HG03280 (cell line): ENCODE results near the gene FOXN3.

Experiments used
- ATAC-seq: cut with Tn5 transposase; IDR thresholded peaks from one replicate; pipeline ENCODE4 v1.9.1; 2021; ENCODE audit warnings: mild to moderate bottlenecking, moderate library complexity; ENCODE audit not compliant: unreplicated experiment

FOXN3 gene

DNA sequence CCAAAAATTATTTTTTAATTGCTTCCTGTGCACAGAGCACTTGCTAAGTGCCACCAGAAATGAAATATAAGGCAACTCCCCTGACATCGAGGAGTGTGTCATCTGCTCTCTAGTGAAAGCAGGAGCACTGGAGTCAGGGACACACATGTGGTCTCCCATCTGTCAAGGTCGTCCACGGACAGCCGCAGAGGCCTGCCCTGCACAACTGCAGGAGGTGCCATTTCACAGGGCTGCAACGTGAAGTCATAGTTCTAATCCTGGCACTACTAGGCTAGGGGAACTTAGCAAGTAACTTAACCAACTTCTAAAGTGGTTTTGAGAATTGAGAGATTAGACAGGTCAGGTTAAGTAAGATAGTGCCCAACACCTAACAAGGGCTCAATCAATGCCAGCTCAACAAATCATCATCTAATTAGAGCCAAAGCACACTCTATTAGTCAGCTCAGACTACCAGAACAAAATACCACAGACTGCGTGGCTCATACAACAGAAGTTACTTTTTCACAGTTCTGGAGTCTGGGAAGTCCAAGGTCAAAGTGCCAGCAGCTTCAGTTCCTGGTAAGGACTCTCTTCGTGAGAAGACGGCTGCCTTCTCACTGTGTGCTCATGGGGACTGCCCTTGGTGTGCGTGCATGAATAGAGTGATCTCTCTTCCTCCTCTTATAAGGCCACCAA is 30.7 kb downstream of the FOXN3 start:
- ATAC-seq: no peak

DNA sequence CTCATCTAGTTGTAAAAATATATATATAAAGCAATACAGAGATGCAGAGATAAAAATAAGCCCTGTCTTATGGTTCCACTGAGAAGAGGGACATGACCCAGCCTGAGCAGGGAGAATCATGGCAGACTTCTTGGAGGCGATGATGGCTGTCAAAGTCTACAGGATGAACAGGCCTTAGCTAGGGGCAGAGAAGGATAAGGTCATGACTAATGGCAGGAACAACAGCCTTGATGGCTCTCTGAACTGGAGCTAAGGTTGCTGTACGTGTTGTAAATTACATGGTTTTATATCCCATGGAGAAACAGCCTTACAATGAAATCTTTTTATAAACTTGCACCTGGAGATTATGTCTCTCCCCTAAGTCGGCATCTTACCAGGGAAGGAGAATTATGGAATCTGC is 32.4 kb downstream of the FOXN3 start:
- ATAC-seq: no peak

DNA sequence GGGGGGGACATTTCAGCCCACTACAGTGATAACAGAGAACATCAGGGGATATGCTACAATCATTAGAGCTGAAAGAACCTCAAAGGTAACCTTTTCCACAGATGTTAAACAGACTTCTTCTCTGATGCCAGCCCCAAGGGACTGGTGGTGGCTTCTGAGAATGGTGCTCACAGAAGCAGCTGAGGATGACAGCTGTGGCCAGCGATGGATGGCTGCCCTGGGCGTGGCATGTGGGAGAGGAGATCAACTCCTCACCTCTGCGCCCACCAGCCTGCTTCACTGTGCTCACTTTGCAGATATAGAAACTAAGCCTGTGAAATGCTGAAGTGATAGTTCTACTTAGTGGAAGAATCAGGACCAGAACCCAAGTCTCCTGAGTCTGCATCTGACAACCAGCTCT is 33.0 kb downstream of the FOXN3 start:
- ATAC-seq: peak; percentile 88

DNA sequence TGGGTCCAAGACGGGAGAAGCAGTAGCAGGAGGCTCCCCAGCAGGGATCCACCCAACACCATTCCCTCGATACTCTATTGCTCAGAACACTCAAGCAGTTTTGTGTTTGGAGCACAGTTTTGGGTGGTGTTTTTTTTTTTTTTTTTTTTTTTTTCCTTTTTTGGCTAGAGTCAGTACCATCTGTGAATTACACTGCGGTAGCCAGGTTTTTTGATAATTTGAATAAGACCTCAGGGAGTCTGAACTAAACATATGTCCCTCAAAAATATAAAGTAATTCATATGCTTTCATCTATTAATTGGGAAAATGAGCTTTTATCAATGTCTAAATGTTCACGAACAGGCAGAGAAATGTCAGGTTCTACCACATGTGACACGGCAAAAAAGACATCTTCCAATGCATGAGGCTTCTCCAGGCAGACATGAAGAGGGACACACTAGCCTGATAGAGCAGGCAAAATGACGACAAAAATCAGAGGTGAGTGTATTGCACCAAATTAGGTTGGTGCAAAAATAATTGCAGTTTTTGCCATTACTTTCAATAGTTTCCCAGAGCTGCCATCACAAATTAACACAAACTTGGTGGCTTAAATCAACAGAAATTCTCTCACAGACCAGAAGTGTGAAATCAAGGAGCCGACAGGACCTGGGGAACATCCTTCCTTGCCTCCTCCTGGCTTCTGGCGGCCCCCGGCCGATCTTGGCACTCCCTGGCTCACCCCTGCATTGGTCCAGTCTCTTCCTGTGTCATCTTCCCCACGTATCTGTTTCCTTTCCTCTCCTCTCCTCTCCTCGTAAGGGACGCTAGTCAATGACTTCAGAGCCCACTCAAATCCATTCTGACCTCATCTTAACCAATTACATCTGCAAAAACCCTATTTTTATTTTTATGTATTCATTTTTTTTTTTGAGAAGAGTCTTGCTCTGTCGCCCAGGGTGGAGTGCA is 33.9 kb downstream of the FOXN3 start:
- no peak for ATAC-seq

DNA sequence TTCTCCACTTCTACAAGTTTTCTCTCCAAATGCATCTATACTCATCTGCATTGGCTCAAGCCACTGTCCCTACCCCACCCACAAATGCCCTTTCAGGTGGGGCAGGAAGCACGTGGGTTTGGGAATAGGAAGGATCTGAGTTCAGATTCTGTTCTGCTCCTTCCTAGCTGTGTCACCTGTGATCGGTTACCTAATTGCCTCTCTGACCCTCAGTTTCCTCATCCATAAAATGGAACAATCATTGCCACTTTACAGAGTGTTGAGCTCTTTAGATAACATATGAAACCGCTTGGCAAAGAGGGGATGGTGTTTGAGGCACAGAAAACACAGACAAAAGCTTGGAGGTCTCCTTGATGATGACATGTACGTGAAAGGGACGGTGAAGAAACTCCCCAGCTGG is 34.5 kb downstream of the FOXN3 start:
- no peak for ATAC-seq

DNA sequence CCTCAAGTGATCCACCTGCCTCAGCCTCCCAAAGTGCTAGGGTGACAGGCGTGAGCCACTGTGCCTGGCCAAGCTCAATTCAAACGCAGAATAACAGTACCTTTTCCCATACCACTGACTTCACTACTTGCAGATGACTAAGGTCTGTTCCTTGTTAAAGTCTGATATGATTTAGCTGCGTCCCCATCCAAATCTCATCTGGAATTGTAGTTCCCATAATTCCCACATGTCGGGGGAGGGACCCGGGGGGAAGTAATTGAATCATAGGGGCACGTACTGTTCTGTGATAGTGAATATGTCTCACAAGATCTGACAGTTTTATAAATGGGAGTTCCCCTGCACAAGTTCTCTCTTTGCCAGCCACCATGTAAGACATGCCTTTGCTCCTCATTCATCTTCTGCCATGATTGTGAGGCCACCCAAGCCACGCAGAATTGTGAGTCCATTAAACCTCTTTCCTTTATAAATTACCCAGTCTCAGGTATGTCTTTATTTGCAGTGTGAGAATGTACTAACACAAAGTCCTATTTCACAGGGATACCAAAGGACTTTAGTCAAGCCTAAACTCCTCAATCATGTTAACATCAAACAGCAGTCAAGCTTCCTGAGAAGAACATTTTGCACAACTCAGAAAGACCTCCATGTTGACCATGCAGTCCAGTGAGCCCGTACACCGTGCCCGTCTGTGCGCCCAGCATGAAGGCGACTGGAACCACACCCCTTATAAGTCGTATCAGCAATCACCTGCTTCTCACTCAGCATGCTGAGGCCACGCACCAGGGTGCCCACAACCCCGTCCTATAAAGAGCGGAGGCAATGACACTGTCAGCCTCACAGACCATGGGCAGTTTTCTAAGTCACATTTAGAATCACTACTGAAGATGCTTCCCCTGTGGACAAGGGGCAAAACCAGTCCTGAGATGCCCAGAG is 36.9 kb downstream of the FOXN3 start:
- ATAC-seq: no peak

DNA sequence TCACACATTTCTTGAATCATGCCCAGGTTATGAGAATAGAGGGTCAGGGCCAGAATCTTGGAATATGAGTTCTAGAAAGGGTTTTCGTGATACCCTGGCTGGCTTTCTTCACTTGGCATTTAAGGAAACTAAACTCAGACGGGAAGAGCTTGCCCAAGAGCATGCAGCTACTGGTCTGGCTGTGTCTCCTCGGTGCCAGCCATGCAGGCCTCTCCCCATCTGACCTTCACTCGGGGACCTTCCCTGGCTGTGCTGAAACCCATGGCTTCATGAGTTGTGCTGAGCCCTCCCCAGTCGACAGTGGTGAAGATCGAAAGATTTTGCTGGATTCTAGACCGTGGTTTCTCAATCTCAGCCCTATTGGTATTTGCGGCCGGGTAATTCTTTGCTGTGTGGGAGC is 38.0 kb downstream of the FOXN3 start:
- ATAC-seq: no peak

DNA sequence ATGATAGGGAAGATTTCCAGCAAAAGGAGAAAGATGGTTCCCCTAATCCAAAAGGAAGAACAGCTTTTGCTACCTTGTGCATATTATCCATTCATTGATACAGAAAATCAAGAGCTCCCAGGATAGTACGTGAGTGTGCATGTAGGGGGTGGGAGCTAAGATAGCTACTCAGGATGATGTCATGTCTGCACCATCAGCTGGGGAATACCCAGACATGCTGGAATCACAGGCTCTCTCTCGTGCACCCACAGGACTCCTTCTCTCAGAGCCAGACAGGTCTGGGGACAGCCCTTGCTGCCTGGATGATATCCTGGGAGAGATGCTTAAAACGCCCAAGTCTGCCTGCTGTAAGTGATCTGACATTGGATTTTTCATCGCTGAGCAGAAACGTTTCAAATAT is 38.9 kb downstream of the FOXN3 start:
- peak; percentile 58 for ATAC-seq

DNA sequence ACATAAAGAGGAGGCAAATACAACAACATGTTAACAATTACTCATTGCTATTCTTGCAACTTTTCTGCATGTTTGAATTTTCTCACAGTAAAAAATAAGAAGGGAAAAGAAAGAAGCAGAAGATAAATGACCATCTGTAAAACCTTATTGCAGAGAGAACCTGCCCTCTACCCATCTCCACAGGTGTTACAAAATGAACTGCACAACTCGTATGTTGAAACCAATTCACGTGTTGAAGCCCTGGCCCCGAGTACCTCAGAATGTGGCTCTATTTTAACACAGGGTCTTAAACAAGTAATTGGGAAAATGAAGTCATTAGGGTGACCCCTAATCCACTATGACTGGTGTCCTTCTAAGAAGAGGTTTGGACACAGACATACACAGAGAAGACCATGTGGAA is 39.5 kb downstream of the FOXN3 start:
- no peak for ATAC-seq

DNA sequence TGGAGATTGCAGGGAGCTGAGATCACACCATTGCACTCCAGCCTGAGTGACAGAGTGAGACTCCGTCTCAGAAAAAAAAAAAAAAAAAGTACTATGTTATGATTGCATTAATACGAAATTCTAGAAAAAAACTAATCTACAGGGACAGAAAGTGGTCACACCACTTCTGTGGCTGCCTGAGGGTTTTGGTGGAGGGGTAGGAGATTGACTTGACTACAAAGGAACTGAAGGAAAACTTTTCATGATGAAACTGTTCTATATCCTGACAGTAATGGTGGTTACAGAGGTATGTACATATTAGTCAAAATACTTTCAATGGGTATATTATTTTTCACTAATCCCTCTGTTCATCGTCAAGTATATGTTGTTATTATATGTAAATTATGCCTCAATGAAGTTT is 42.1 kb downstream of the FOXN3 start:
- no peak for ATAC-seq

DNA sequence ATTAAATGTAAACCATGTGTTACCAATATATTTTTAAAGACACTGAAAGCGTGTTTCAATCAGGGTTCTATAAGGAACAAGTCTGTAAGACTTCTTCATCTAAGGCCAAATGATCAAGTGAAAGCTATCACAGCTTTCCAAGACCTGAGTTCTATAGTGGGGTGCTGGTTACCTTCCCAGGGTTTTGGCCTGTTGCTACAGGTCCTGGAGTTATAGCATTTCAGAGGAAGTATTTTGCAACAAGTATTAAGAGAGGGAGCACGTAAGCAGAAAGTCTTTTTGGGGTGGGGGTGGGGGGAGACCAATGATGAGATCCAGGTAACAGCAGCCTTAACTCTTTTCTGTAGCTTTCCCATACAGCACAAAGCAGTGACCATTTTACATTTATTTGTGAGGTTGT is 43.8 kb downstream of the FOXN3 start:
- ATAC-seq: no peak

DNA sequence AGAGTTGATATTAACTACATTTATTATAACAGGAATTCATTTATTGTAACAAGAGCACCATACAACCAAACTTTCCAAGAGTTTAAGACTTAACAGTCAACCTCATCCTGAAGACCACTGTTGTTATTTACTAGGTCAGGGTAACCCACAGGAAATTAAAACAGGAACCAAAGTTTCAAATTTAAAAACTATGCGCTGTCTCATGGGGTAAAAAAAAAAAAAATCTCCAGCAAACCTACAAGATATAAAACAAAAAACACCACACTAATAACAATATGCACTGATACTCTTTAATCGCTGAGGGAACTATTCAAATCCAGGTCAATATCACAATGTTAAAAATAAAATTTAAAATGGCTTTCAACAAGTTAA is 44.5 kb downstream of the FOXN3 start:
- no peak for ATAC-seq

DNA sequence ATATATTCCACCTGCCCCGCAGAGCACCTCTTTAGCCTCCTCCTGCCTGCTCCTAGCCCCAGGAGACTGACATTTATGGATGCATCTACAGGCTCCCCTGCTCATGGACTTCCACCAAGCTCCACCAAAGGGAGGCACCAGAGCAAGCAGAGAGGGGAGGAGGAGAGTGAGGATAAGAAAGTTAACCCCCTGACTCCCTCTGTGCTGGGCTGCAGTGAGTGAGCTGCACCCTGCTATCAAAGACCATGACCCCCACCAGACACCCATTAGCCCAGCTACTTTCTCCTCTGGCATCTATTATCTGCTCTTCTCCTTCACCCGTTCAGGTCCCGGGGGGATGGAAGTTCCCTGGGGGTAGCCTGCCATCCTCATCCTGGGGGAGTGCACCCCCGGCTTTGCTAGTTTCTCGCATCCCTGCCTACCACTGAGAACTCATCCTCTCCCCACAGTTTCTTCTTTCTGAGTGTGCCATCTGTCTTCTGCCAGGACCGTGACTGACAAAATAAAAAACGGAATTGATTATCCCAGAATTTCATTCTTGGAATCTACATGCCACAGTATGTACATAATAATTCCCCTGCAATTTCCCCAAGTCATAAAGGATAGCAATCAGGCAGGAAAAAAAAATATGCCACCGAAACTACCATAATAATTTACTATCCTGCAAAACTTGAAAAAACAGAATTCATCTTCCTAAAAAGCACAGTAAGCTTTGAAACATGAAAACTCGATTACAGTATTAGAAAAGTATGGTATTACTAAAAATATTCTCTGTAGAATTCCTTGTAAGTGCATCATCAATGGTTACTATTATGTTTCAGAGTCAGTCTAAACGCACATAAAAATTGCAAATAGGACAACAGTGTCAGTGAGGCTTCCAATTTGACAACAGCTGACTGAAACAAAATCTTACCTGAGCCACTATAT is 45.2 kb downstream of the FOXN3 start:
- no peak for ATAC-seq

DNA sequence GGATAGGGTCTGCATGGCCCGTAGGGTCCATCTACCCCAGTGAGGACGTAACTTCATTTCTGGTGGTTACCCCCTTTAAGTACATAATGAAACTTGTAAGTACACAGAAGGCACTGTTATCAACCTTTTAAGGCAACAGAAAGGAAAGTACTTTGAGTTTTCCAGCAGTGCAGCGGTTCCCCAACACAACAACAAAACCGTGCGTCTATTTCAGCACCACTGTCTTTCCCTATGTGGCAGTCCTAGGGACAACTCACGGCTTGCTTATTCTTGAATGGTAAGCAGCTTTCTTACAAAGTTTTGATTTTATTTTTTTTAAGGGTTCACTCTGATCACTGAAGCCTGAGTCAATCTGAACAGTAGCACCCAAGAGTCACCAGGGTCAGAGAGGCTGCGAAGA is 46.3 kb downstream of the FOXN3 start:
- ATAC-seq: no peak

DNA sequence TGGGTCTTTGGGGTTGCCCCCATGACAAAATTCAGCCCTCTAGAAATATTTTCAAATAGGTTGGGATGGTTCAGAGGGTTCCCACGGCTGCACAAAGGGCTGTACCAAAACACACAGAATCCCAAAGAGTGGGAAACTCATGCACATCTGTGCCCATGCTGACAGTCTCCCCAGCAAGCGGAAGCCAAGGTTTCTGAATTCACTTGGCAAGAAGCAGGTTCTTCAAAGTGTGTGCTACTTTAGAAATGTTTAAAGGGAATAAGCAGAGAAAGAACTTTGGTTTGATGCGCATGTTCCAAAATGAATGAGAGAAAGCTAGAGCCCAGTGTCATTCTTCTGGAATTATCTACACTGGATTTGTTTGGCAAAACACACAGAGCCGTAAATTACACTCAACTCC is 46.7 kb downstream of the FOXN3 start:
- no peak for ATAC-seq

DNA sequence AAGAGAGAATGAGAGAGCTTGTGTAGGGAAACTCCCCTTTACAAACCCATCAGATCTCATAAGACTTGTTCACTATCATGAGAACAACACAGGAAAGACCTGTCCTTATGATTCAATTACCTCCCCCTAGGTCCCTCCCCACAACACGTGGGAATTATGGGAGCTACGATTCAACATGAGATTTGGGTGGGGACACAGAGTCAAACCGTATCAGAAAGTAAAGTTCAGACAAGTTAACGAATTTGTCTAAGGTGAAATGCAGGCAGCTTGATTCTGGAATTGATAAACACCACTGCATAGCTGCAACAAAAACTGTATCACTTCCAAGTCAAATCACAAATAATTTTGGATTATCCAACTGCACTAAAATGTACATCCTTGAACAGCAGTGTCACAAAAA is 47.4 kb downstream of the FOXN3 start:
- no peak for ATAC-seq

DNA sequence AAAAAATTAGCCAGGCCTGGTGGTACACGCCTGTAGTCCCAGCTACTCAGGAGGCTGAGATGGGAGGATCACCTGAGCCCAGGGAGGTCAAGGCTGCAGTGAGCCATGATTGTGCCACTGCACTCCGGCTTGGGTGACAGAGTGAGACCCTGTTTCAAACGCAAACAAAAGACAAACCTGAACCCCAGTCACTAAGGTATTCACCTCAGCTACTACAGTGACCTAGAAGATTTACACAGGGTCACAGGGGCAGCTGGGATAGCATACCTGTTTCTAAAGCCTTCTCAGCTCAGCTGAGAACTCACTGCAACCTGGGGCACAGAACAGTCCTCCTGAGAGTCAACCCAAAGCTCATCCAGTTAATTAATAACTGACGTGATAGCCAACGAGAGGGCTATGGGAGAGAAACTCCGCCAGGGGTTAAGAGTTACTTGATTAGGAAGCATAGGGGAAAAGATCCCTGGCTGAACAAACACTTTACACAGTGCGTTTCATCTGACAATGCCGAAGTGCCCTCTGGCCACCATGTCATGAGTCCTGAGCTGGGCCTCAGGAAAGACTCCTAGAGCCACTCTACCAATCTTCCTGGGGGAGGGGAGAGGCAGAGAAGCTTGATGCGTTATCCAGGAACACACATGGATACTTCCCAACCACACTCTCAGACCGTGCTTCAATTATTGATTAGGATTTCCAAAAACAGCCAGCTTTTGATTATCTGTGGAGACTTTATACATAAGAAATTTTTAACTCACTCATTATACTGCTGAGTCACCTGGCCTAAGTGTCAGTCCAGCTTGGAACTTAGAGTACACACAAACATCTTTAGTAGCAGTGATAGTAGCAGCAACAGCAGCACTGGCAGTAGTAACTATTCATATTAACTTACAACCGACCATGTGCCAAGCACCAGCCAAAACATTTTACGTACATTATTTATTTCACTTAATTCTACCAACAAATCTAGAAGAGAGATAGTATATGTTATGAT is 48.2 kb downstream of the FOXN3 start:
- ATAC-seq: no peak

DNA sequence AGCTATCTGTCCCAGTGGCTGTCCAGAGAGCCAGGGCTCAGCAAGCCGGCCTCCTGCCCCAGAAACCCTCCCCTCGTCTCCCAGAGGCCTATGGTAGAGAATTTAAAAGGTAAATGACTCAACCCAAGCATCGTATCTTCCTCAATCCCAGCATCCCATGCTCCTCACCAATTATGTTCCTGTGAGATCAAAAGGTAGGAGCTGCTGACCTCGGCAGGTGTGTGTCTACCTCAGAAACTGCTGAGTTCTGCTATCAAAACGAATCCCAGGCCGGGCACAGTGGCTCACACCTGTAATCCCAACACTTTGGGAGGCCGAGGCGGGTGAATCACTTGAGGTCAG is 49.3 kb downstream of the FOXN3 start:
- ATAC-seq: no peak
